Thoracic aorta endothelial cell (primary cell): ENCODE results near the gene PI3. TPM values are rescaled to one million over a fixed set of nuclear protein-coding genes. Genes with fewer than 3 reads are reported as not detected.

Experiments used
- total RNA-seq: library from RNA; depleted of rRNA; stranded (reverse); fragments of >200 nt; gene quantifications from 2 replicates; pipeline ENCODE4 v1.2.3, GENCODE V29; 2012

Gene PI3, protein sequence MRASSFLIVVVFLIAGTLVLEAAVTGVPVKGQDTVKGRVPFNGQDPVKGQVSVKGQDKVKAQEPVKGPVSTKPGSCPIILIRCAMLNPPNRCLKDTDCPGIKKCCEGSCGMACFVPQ
- total RNA-seq: not detected in 2 replicates

DNA sequence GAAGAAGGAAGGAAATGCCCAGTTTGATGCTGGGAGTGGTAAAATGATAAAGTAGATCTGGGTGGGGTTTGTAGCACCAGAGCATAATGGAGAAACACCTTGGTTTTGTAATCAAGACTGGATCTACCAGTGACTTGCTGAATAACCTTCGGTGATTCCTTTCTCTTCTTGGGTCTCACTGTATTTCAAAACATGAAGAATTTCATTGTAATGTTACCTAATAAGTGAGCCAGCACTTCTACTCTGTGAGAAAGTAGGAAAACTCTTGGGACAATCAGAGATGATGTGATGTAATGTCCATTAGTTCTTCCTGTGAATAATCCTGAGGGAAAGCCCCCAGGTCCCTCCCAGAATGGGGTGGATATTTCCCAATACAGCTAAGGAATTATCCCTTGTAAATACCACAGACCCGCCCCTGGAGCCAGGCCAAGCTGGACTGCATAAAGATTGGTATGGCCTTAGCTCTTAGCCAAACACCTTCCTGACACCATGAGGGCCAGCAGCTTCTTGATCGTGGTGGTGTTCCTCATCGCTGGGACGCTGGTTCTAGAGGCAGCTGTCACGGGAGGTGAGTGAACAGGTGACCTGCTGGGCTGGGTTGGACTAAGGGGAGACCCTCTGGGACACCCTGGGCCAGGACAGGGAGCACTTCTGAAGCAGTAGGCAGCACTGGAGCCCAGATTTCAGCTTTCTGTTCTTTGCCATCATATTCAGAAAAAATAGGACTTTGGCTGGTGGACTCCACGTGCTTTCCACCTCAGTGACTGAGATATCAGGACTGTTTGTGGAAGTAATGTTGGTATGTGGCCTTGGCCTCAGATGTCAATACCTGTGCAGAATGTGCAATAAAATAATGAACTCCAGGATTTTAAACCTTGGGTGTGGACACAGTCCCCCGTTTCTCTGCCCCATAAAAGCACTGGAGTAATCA lies at the start of gene PI3:
Gene PI3 (plus strand): TSS at position 469 of the 931 bp plus-strand sequence. CDS start 21 bp downstream, at position 490.

DNA sequence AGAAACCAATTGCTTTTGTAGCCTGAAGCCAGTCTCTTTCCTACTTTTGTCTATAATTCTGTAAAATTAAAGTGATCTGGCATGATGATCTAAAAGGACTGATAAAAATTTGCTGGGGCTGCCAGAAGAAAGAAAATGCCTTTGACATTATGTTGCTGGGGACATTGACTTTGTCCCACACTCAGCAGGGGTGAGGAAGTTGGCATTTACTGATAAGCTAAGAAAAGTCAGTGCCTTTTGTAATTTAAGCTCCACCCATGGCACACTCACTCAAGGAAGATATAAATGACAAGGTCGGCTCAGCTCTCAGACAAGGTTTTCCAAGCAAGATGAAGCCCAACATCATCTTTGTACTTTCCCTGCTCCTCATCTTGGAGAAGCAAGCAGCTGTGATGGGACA lies 32.0 kb downstream of the PI3 start, which contains the start of gene SEMG1:
Gene SEMG1 (plus strand): TSS at position 309 of the 400 bp plus-strand sequence. CDS start 21 bp downstream, at position 330.

DNA sequence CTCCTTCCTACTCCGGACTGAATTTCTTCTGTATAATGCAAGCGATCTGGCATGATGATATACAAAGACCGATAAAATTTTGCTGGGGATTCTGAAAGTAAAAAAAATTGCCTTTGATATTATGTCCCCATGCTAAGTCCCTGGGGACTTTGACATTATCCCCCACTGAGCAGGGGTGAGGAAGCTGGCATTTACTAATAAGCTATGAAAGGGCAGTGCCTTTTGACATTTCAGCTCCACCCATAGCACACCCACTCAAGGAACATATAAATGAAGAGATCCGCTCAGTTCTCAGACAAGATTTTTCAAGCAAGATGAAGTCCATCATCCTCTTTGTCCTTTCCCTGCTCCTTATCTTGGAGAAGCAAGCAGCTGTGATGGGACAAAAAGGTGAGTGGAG lies 46.4 kb downstream of the PI3 start, which contains the start of gene SEMG2:
Gene SEMG2 (plus strand): TSS at position 298 of the 400 bp plus-strand sequence. CDS start 17 bp downstream, at position 315.

Other genes with a start within 250 kb of the PI3 start
- gene TOMM34, start 214.5 kb upstream of the PI3 start, total RNA-seq: 35.8 and 48.3 TPM in 2 replicates
- gene STK4, start 208.4 kb upstream of the PI3 start, total RNA-seq: 37.5 and 48.5 TPM in 2 replicates
- 0.13 and 0.29 TPM in 2 replicates for gene KCNS1, start 73.8 kb upstream of the PI3 start, total RNA-seq
- gene WFDC5, start 59.7 kb upstream of the PI3 start, total RNA-seq: not detected in 2 replicates
- gene WFDC12, start 50.4 kb upstream of the PI3 start, total RNA-seq: not detected in 2 replicates
- gene SEMG1, start 32.1 kb downstream of the PI3 start, total RNA-seq: not detected in 2 replicates
- gene SEMG2, start 46.5 kb downstream of the PI3 start, total RNA-seq: not detected in 2 replicates
- gene SLPI, start 79.7 kb downstream of the PI3 start, total RNA-seq: not detected in 2 replicates
- gene RBPJL, start 131.9 kb downstream of the PI3 start, total RNA-seq: not detected in 2 replicates
- gene MATN4, start 133.4 kb downstream of the PI3 start, total RNA-seq: not detected in 2 replicates
- gene SDC4, start 173.5 kb downstream of the PI3 start, total RNA-seq: 22.7 and 23.0 TPM in 2 replicates
- 19.3 and 22.3 TPM in 2 replicates for gene SYS1, start 188.3 kb downstream of the PI3 start, total RNA-seq
- not detected in 2 replicates for gene TP53TG5, start 203.4 kb downstream of the PI3 start, total RNA-seq
- gene DBNDD2, start 233.4 kb downstream of the PI3 start, total RNA-seq: 14.1 and 22.8 TPM in 2 replicates
- 39.2 and 41.9 TPM in 2 replicates for gene PIGT, start 241.2 kb downstream of the PI3 start, total RNA-seq